T-helper 1 cell treated with Interleukin-12 subunit alpha and Interleukin-12 subunit beta and Interleukin-4 antibody, amounts not matched to agents 30 ng/mL and 1 ng/mL, for 36 hours (primary cell): Measurements from ENCODE around the gene ABTB2. TPM values are rescaled to one million over a fixed set of nuclear protein-coding genes. Genes with fewer than 3 reads are reported as not detected.

ENCODE experiments used
- intact Hi-C: fragments of 100-400 bp; cut with micrococcal nuclease; formaldehyde crosslinking; loops from one replicate; pipeline ENCODE4 v1.15.1; 2024
- total RNA-seq: library from RNA; stranded (reverse); gene quantifications from 2 replicates; pipeline ENCODE4 v1.2.3, GENCODE V29; 2022

ABTB2 gene
- total RNA-seq, 1 donor from 2014 or later = 8.3 TPM

- intact Hi-C loops = no loop called here
These were observed 65.3 kb downstream of the ABTB2 start for GRCh38 chr11:34292546-34292945.

GRCh38 chr11:34292111-34292510 is 65.7 kb downstream of the ABTB2 start:
- intact Hi-C loops = no loop called here

- intact Hi-C loops = no loop called here
These were observed 66.9 kb downstream of the ABTB2 start for GRCh38 chr11:34290926-34291325.

GRCh38 chr11:34288492-34288891 is 69.3 kb downstream of the ABTB2 start:
- intact Hi-C loops = no loop called here

- intact Hi-C loops = no loop called here
These were observed 72.9 kb downstream of the ABTB2 start for GRCh38 chr11:34284811-34285481.

GRCh38 chr11:34284156-34284555 is 73.7 kb downstream of the ABTB2 start:
- intact Hi-C loops = no loop called here

- intact Hi-C loops = no loop called here
These were observed 76.6 kb downstream of the ABTB2 start for GRCh38 chr11:34280945-34281872.

- intact Hi-C loops = no loop called here
These were observed 79.0 kb downstream of the ABTB2 start for GRCh38 chr11:34278693-34279297.

GRCh38 chr11:34278175-34278574 is 79.6 kb downstream of the ABTB2 start:
- intact Hi-C loops = no loop called here

- intact Hi-C loops = no loop called here
These were observed 80.6 kb downstream of the ABTB2 start for GRCh38 chr11:34277171-34277570.

- intact Hi-C loops = no loop called here
These were observed 81.4 kb downstream of the ABTB2 start for GRCh38 chr11:34276352-34276864.

- intact Hi-C loops = no loop called here
These were observed 82.3 kb downstream of the ABTB2 start for GRCh38 chr11:34275486-34275885.

GRCh38 chr11:34274712-34275398 is 83.0 kb downstream of the ABTB2 start:
- intact Hi-C loops = no loop called here

- intact Hi-C loops = no loop called here
These were observed 84.7 kb downstream of the ABTB2 start for GRCh38 chr11:34273099-34273498.

- intact Hi-C loops = no loop called here
These were observed 86.1 kb downstream of the ABTB2 start for GRCh38 chr11:34271727-34272126.

GRCh38 chr11:34270711-34271110 is 87.1 kb downstream of the ABTB2 start:
- intact Hi-C loops = no loop called here

- intact Hi-C loops = no loop called here
These were observed 88.0 kb downstream of the ABTB2 start for GRCh38 chr11:34269694-34270245.

- intact Hi-C loops = no loop called here
These were observed 88.8 kb downstream of the ABTB2 start for GRCh38 chr11:34268906-34269430.

GRCh38 chr11:34267417-34267816 is 90.4 kb downstream of the ABTB2 start:
- intact Hi-C loops = no loop called here

- intact Hi-C loops = no loop called here
These were observed 90.8 kb downstream of the ABTB2 start for GRCh38 chr11:34267013-34267412.
